Measurements from ENCODE around the gene ENG. TPM values are rescaled to one million over a fixed set of nuclear protein-coding genes. Genes with fewer than 3 reads are reported as not detected.
"Not testable (repeated sequence)": the region's sequence is repeated elsewhere in the genome, so short reads cannot be mapped to it uniquely, and the experiment has no call there.

ENG gene
- total RNA-seq, 1 experiment from 2014 or later = 47.5 TPM

- no peak for DNase-seq (ENCODE audit: low read depth)
Measured at GRCh38 chr9:127878652-127879390, 24.4 kb upstream of the ENG start.

- DNase-seq (ENCODE audit: low read depth) = no peak
Measured at GRCh38 chr9:127878001-127878651, 23.7 kb upstream of the ENG start.

- DNase-seq (ENCODE audit: low read depth) = peak; percentile 53
Measured at GRCh38 chr9:127877566-127877998, 23.1 kb upstream of the ENG start, which contains the start of gene AK1. Gene AK1, minus strand, starts transcription at chr9:127877675. Its CDS starts 3,058 bp downstream, at chr9:127874617.

GRCh38 chr9:127876764-127877562 is 22.5 kb upstream of the ENG start:
- no peak for DNase-seq (ENCODE audit: low read depth)

GRCh38 chr9:127876026-127876763 is 21.7 kb upstream of the ENG start:
- no peak for DNase-seq (ENCODE audit: low read depth)

GRCh38 chr9:127875306-127875966 is 21.0 kb upstream of the ENG start:
- DNase-seq (ENCODE audit: low read depth) = peak; percentile 51

GRCh38 chr9:127874301-127875221 is 20.1 kb upstream of the ENG start:
- DNase-seq (ENCODE audit: low read depth) = no peak

GRCh38 chr9:127873886-127874285 is 19.4 kb upstream of the ENG start:
- DNase-seq (ENCODE audit: low read depth) = peak; percentile 45

GRCh38 chr9:127873223-127873691 is 18.8 kb upstream of the ENG start:
- DNase-seq (ENCODE audit: low read depth) = no peak

- no peak for DNase-seq (ENCODE audit: low read depth)
Measured at GRCh38 chr9:127872369-127873222, 18.1 kb upstream of the ENG start.

GRCh38 chr9:127871531-127871930 is 17.1 kb upstream of the ENG start:
- DNase-seq (ENCODE audit: low read depth) = no peak

- DNase-seq (ENCODE audit: low read depth) = no peak
Measured at GRCh38 chr9:127870887-127871286, 16.4 kb upstream of the ENG start.

GRCh38 chr9:127870153-127870491 is 15.7 kb upstream of the ENG start:
- not testable (repeated sequence) for DNase-seq (ENCODE audit: low read depth)

GRCh38 chr9:127869310-127870152 is 15.1 kb upstream of the ENG start:
- peak; percentile 78 for DNase-seq (ENCODE audit: low read depth)

GRCh38 chr9:127868278-127868902 is 13.9 kb upstream of the ENG start:
- no peak for DNase-seq (ENCODE audit: low read depth)

- no peak for DNase-seq (ENCODE audit: low read depth)
Measured at GRCh38 chr9:127867356-127868277, 13.2 kb upstream of the ENG start.

Data from LHCN-M2 (cell line).